Measurements from ENCODE around the gene MGMT.
A peak's percentile ranks its signal among the peaks of the same experiment; 100 is the strongest.

Gene MGMT

GRCh38 chr10:129662426-129662825 lies 195.4 kb downstream of the MGMT start:
- intact Hi-C loops (cut with DNase I), result no loop called here
- DNase-seq, result no peak

DNA sequence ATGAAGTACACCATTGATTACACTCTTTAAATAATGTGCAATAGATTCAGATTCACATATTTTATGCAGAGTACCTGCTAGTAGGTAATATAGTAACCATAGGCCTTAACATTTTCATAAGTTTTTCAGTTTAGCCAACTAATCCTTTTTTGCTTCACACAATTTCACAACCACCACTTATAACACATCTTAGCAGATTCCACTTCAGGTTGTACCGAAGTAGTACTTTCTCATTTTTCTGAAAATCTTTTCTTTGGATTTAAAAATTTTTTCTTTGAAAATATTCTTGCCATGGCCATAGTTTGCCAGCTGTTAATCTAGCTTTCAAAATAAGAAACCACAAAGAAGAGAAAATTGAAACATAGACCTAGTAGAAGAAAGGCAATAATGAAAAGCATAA lies 203.1 kb downstream of the MGMT start:
- DNase-seq, result no peak
- intact Hi-C loops (cut with DNase I), result no loop called here

- intact Hi-C loops (cut with DNase I), result no loop called here
- no peak for DNase-seq
These were observed 206.3 kb downstream of the MGMT start for GRCh38 chr10:129673292-129673691.

DNA sequence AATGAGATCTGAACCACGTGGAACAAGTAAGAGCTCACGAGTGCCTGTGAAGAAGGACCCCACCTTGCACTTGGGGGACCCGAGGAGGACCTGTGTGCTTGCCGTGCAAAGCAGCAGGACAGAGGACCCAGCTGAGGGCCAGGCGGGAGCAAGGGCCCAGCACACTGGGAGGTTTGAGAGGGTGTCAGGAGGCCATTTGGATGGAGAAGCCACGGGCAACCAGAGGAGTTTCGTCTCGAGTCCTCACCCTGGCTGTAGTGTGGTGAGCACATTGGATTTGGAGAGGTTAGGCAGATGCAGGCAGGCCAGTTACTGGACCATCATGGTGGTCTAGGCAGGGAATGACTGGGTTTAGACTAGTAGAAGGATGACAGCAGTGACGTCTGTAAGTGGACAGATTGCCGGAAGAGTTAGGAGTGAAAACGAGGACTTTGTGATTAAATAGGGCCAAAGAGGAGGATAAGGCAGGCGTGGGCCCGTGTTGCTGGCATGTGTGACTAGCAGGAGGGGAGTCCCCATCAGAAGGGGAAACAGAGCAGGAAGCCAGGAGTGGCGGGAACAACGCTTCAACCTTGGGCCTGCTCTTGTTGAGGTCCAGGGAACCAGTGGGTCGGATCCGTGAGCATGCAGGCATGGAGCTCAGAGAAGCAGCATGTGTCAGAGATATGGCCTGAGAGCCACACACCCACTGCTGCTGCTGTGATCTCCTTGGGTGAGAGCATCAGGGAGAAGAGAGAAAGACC lies 208.2 kb downstream of the MGMT start:
- intact Hi-C loops (cut with DNase I), result no loop called here
- no peak for DNase-seq

DNA sequence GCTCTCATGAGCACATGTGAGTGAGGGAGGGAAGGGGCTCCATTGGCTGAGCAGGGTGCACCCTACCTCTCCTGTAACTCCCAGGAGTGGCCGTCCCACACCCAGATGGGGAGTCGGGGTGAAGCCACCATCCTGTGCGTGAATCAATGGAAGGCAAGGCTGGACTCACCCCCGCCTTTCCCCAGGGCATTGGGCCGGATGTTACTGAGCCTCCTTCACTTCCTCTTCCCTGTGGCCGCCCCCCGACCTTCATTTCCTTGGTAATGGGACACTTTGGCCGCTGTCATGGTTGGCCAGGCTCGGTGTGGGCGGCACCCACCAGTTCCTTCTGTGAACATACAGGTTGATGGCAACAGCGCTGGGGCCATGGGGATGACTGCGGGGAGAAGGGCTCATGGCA lies 209.0 kb downstream of the MGMT start:
- peak in 1 of 10 donors; percentile 79 for DNase-seq
- intact Hi-C loops (cut with DNase I), result no loop called here

- DNase-seq, result peak in 1 of 10 donors; percentile 67
- intact Hi-C loops (cut with DNase I), result no loop called here
These were observed 210.4 kb downstream of the MGMT start for GRCh38 chr10:129677377-129677927.

DNA sequence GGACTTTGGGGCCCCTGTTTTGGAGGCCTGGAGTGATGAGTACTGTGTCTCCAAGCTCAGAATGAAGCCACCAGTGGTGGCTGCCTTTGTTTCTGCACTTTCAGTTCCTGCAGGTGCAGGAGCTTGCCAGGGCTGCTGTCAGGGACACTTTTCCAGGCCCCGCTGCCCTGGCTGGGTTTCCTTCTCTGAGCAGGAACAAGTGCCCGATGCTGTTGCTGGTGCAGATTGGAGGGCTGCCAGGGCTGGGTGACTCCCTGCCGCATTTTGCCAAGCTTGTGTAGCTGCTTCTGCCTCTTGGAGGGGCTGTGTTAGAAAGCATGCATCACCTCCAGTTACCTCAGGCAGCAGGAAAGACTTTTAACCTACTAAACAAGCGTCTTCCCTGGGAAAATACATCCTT lies 211.1 kb downstream of the MGMT start:
- intact Hi-C loops (cut with DNase I), result no loop called here
- peak in 2 of 10 donors; percentile 18 to 38 for DNase-seq

GRCh38 chr10:129679207-129679606 lies 212.2 kb downstream of the MGMT start:
- no peak for DNase-seq
- intact Hi-C loops (cut with DNase I), result no loop called here

DNA sequence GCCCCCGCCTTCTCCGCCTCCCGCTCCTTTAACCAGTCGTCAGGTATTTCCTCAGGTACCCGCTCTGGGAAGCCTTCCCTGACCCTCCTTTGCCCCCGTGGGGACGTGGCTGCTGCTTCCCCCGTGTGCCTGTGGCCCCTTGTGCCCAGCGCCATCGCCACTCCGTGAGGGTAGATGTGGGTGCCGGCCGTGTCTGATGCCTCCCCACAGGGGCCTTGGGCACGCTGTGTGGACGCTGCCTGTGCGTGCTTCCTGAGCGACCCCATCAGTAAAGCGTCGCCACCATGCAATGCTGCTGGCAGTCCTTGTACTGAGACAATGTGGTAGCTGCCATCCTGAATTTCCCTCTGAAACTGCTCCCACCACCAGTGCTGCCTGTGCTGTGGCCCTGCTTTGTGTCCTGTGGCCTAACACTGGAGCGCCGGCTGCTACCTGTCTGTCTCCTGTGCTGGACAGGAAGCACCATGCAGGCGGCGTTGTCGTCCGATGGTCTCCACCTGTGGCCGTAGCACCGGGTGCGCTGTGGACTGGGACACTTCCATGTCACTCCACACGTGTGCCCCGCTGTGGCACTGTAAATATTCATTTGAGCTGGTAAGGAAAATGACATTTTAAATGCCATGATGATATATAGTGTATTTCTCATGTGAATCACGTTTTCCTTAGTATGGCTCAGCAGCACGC lies 213.8 kb downstream of the MGMT start:
- peak in 1 of 10 donors; percentile 74 for DNase-seq
- intact Hi-C loops (cut with DNase I), result no loop called here

- intact Hi-C loops (cut with DNase I), result no loop called here
- DNase-seq, result no peak
These were observed 214.8 kb downstream of the MGMT start for GRCh38 chr10:129681856-129682255.

DNA sequence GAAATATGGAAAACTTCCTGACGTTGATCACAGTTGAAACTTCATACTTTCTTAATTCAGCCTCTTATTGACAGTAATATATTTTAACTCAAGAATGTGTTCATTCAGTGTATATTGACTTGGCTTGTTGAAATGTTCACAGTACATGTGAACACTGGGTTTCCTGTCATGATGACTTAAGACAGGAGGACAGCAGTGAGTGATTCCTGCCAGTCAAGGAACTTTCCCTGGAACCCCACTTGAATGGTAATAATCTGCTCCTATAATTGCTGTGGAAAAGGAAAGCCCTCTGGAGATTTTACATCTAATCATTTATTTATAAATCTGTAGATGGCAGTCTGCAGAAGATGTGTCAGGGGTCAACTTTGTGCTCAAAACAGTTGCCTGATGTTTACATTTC lies 216.5 kb downstream of the MGMT start:
- intact Hi-C loops (cut with DNase I), result no loop called here
- DNase-seq, result no peak

- intact Hi-C loops (cut with DNase I), result no loop called here
- no peak for DNase-seq
These were observed 216.9 kb downstream of the MGMT start for GRCh38 chr10:129683920-129684319.

DNA sequence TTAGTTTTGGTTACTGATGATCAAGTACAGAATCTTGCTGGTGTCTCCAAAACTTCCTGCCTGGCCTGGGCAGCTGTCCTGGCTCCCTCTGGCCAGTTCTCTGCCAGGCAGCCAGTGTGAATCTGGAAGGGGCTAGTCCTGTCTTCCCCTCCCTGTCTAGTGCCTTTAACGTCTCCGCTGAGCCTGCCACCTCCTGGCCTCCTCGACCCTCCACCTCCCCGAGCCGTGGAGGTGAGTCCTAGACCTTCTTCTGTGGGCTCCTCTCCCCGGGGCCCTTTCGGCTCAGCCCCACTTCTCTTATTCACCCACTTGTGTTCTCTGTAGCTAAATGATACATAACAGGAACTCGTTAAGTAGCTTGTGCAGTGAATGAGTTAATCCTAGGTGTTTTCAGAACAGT lies 218.2 kb downstream of the MGMT start:
- DNase-seq, result no peak
- intact Hi-C loops (cut with DNase I), result no loop called here

- intact Hi-C loops (cut with DNase I), result no loop called here
- DNase-seq, result no peak
These were observed 222.6 kb downstream of the MGMT start for GRCh38 chr10:129689671-129690071.

DNA sequence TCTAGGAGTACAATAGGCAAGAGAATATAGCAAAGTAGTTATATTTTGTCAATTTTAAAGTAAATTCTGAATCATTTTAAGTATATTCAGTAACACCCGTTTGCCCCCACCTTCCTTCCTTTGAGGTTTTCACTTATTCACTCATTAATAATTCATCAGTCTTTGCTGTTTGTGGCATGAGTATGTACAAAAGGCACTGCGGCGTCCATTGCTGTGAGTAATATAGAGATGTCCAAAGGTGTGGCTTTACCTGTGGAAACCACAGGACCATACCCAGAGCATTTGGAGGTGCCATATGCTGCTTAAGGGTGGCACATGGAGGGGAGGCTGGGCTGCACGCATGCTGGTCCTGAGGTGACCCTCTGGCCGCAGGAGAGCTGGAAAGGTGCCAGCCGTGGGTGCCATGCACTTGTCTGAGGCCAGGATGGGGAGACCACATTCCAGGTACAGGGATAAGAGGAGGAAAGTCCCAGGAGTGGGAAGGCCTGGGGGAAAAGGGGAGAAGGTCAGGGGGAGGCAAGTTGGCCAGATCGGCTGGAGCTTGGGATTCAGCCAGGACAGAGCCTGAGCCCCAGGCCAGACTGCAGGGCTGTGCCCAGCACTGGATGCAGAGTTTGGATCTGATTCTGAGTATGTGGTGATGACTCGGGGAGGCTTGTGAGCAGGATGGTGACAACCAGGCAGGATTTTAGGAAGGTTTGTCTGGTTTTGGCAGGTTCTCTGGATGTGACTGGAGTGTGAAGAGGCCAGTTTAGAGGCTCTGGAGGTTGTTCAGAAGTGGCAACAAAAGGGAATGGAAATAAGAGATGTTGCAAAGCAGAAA lies 223.4 kb downstream of the MGMT start:
- intact Hi-C loops (cut with DNase I), result no loop called here
- peak in 1 of 10 donors; percentile 72 for DNase-seq

GRCh38 chr10:129692695-129693094 lies 225.7 kb downstream of the MGMT start:
- DNase-seq, result peak in 1 of 10 donors; percentile 75
- intact Hi-C loops (cut with DNase I), result no loop called here

DNA sequence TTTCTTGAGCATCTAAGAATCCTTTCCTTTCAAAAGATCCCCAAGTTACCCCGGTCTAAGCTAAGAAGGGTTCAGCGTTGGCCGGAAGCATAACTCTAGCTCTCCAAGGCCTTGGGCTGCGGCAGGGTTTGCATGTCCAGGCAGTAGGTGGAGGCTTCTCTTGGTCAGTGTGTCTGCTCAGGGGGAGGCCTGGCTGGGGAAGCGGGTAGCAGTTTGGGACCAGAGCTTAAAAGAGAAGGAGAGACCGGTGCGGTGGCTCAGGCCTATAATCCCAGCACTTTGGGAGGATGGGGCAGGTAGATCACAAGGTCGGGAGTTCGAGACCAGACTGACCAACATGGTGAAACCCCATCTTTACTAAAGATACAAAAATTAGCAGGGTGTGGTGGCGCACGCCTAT lies 226.3 kb downstream of the MGMT start:
- intact Hi-C loops (cut with DNase I), result no loop called here
- DNase-seq, result peak in 1 of 10 donors; percentile 19

DNA sequence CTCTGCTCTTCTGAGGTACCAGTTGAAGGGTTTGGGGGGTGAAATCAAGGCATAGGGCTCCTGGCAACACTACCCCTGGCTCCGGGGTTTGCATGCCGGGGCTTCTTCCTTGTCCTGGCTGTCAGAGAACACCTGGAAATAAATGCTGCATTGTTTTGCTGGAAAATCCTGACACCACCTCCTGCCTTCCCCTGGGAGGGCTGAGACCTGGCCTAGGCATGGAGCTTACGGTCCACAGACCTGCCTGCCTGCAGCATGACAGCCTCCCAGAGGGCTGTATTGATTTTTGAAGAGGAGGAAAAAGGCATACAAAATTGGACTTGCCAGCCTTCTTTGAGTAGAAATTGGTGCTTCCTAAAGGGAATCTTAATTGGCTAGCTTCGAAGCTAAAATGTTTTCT lies 227.1 kb downstream of the MGMT start:
- no peak for DNase-seq
- intact Hi-C loops (cut with DNase I), result no loop called here

- intact Hi-C loops (cut with DNase I), result no loop called here
- DNase-seq, result peak in 1 of 10 donors; percentile 36
These were observed 227.7 kb downstream of the MGMT start for GRCh38 chr10:129694691-129695243.

GRCh38 chr10:129695671-129696070 lies 228.6 kb downstream of the MGMT start:
- peak in 1 of 10 donors; percentile 43 for DNase-seq
- intact Hi-C loops (cut with DNase I), result no loop called here

- intact Hi-C loops (cut with DNase I), result no loop called here
- no peak for DNase-seq
These were observed 229.6 kb downstream of the MGMT start for GRCh38 chr10:129696636-129697035.
